HEK293T (cell line): ENCODE measurements around the gene ALOX5.
A peak's percentile ranks its signal among the peaks of the same experiment; 100 is the strongest.

Source experiments
- CTCF ChIA-PET: fragments of 350-600 bp; formaldehyde crosslinking; extraction: SDS; loops from one replicate; lab custom pipeline; 2021; ENCODE audit warnings: antibody characterized with exemption, inconsistent platforms; lab: Yijun Ruan, JAX
- POLR2A ChIA-PET: fragments of 350-600 bp; formaldehyde crosslinking; extraction: SDS; loops from one replicate; lab custom pipeline; 2020; ENCODE audit warnings: antibody characterized with exemption, inconsistent platforms; lab: Yijun Ruan, JAX
- DNase-seq: peaks from one replicate; pipeline ENCODE4 v3.0.0; 2012; ENCODE audit warnings: mixed read lengths; ENCODE audit errors: extremely low spot score
- ARNT ChIP-seq: fragments of 450-650 bp; IDR thresholded peaks from 2 replicates; pipeline ENCODE4 v1.6.1; 2017; ENCODE audit warnings: mild to moderate bottlenecking
- BHLHE40 ChIP-seq: fragments of 450-650 bp; IDR thresholded peaks from 2 replicates; pipeline ENCODE4 v1.6.1; 2016; ENCODE audit warnings: mild to moderate bottlenecking, moderate library complexity, borderline replicate concordance
- CTBP1 ChIP-seq: fragments of 450-650 bp; IDR thresholded peaks from 2 replicates; pipeline ENCODE4 v1.6.1; 2016; ENCODE audit warnings: borderline replicate concordance
- ELF4 ChIP-seq: fragments of 450-650 bp; IDR thresholded peaks from 2 replicates; pipeline ENCODE4 v1.6.1; 2017; ENCODE audit warnings: antibody characterized with exemption
- FOXA1 ChIP-seq: fragments of 450-650 bp; IDR thresholded peaks from 2 replicates; pipeline ENCODE4 v1.6.1; 2016; ENCODE audit warnings: mild to moderate bottlenecking
- FOXK2 ChIP-seq: fragments of 450-650 bp; IDR thresholded peaks from 2 replicates; pipeline ENCODE4 v1.6.1; 2016; ENCODE audit warnings: mild to moderate bottlenecking
- FOXM1 ChIP-seq: fragments of 450-650 bp; IDR thresholded peaks from 2 replicates; pipeline ENCODE4 v1.6.1; 2017; ENCODE audit warnings: mild to moderate bottlenecking, borderline replicate concordance
- HDGF ChIP-seq: fragments of 450-650 bp; IDR thresholded peaks from 2 replicates; pipeline ENCODE4 v1.6.1; 2017; ENCODE audit warnings: antibody characterized with exemption, borderline replicate concordance
- L3MBTL2 ChIP-seq: fragments of 450-650 bp; conservative IDR thresholded peaks from 2 replicates; pipeline ENCODE4 v1.6.1; 2016; ENCODE audit warnings: mild to moderate bottlenecking
- LEF1 ChIP-seq: fragments of 450-650 bp; IDR thresholded peaks from 2 replicates; pipeline ENCODE4 v1.6.1; 2017; ENCODE audit warnings: mild to moderate bottlenecking, borderline replicate concordance
- NFRKB ChIP-seq: fragments of 450-650 bp; IDR thresholded peaks from 2 replicates; pipeline ENCODE4 v1.6.1; 2016; ENCODE audit warnings: mild to moderate bottlenecking, moderate library complexity
- PKNOX1 ChIP-seq: fragments of 450-650 bp; IDR thresholded peaks from 2 replicates; pipeline ENCODE4 v1.6.1; 2016
- SP1 ChIP-seq: fragments of 450-650 bp; IDR thresholded peaks from 2 replicates; pipeline ENCODE4 v1.6.1; 2017
- SUZ12 ChIP-seq: fragments of 450-650 bp; IDR thresholded peaks from 2 replicates; pipeline ENCODE4 v1.6.1; 2016; ENCODE audit warnings: mild to moderate bottlenecking
- TARDBP ChIP-seq: fragments of 450-650 bp; IDR thresholded peaks from 2 replicates; pipeline ENCODE4 v1.6.1; 2016
- ZNF384 ChIP-seq: fragments of 450-650 bp; IDR thresholded peaks from 2 replicates; pipeline ENCODE4 v1.6.1; 2016

ALOX5 gene

GRCh38 chr10:45370202-45370955, 3.6 kb upstream of the ALOX5 start:
- ChIA-PET POLR2A (no interaction called here), CTCF (no interaction called here)
- DNase-seq = no peak
- TF ChIP-seq FOXK2 (no peak), ARNT (no peak), ELF4 (no peak), FOXA1 (no peak), CTBP1 (no peak), PKNOX1 (no peak), FOXM1 (no peak), SP1 (no peak), HDGF (no peak), ZNF384 (no peak), TARDBP (no peak), LEF1 (no peak), NFRKB (no peak)

- ChIA-PET CTCF (interaction anchor here (0.6 kb wide), 1 partner anchor 94 kb away, joined by 3 read pairs; no protein-coding TSS in a partner anchor), POLR2A (no interaction called here)
- DNase-seq = no peak
- TF ChIP-seq LEF1 (no peak), PKNOX1 (no peak), FOXM1 (no peak), BHLHE40 (no peak), NFRKB (no peak), TARDBP (no peak), SP1 (no peak), ELF4 (no peak), ZNF384 (no peak), FOXK2 (no peak)
Measured at GRCh38 chr10:45371560-45371959, 2.5 kb upstream of the ALOX5 start.

GRCh38 chr10:45372251-45372951, 1.6 kb upstream of the ALOX5 start:
- no peak for TF ChIP-seq SUZ12
- TF ChIP-seq FOXM1 = no peak
- TF ChIP-seq FOXA1 = no peak
- TF ChIP-seq ELF4 = no peak
- no peak for TF ChIP-seq BHLHE40
- no peak for TF ChIP-seq CTBP1
- no peak for DNase-seq
- ChIA-PET POLR2A (no interaction called here), CTCF (interaction anchor here (0.6 kb wide), 1 partner anchor 93 kb away, joined by 3 read pairs; no protein-coding TSS in a partner anchor)

- CTCF ChIA-PET = no interaction called here
- no peak for TF ChIP-seq ZNF384
- TF ChIP-seq FOXA1 = no peak
- no peak for TF ChIP-seq L3MBTL2
- TF ChIP-seq ARNT = no peak
- TF ChIP-seq LEF1 = no peak
- TF ChIP-seq NFRKB = no peak
- TF ChIP-seq PKNOX1 = no peak
- TF ChIP-seq SP1 = no peak
- no peak for TF ChIP-seq TARDBP
- TF ChIP-seq SUZ12 = no peak
- TF ChIP-seq BHLHE40 = no peak
- TF ChIP-seq FOXM1 = no peak
- no peak for TF ChIP-seq HDGF
- no peak for TF ChIP-seq CTBP1
- DNase-seq = peak; percentile 27
- POLR2A ChIA-PET = interaction anchor here (0.6 kb wide), 1 partner anchor 16 kb away, joined by 3 read pairs; no protein-coding TSS in a partner anchor
Measured at GRCh38 chr10:45373003-45373575, 927 bp upstream of the ALOX5 start.

- POLR2A ChIA-PET = no interaction called here
- CTCF ChIA-PET = no interaction called here
- DNase-seq = no peak
- no peak for TF ChIP-seq SUZ12
- no peak for TF ChIP-seq HDGF
- no peak for TF ChIP-seq FOXK2
- no peak for TF ChIP-seq SP1
- no peak for TF ChIP-seq LEF1
- no peak for TF ChIP-seq BHLHE40
- no peak for TF ChIP-seq PKNOX1
- TF ChIP-seq FOXM1 = no peak
- TF ChIP-seq ZNF384 = no peak
- TF ChIP-seq ELF4 = no peak
- no peak for TF ChIP-seq NFRKB
- TF ChIP-seq ARNT = no peak
- no peak for TF ChIP-seq FOXA1
Measured at GRCh38 chr10:45374350-45375052, 485 bp downstream of the ALOX5 start.
